ENCODE measurements around the gene TMEM115. TPM values are rescaled to one million over a fixed set of nuclear protein-coding genes. Genes with fewer than 3 reads are reported as not detected.

The TMEM115 gene
- 10 to 100 TPM; 17.5 to 19.2 TPM for total RNA-seq

GRCh38 chr3:50358911-50359759, at the start of gene TMEM115:
Gene TMEM115 (minus strand): TSS chr3:50359521. CDS start chr3:50359063, 458 bp downstream.
- POLR2A ChIA-PET, result no interaction called here

GRCh38 chr3:50408443-50408944, 49.2 kb upstream of the TMEM115 start:
- no peaks in the 10 kb centered on the region for H3K27me3 Mint-ChIP-seq
- H3K4me3 Mint-ChIP-seq, result no peak overlapping the region
- no peak for DNase-seq
- H3K9me3 Mint-ChIP-seq, result no peaks in the 10 kb centered on the region
- CTCF ChIA-PET, result no interaction called here
- POLR2A ChIA-PET, result no interaction called here
- H3K27ac Mint-ChIP-seq, result no peak overlapping the region
- no peaks in the 10 kb centered on the region for H3K4me1 Mint-ChIP-seq
- H3K36me3 Mint-ChIP-seq (ENCODE audit: low read depth), result no peaks in the 10 kb centered on the region

More at GRCh38 chr3:50358911-50359759, at the start of gene TMEM115:
- CTCF ChIA-PET, result interaction anchor here (1.2 kb wide), 1 partner anchor 8 kb away, joined by 3 read pairs; no protein-coding TSS in a partner anchor
- H3K4me1 Mint-ChIP-seq, result peaks cover 41% of the 10 kb centered on the region
- peak within 1 kb of the TSS; percentile 96 for H3K27ac Mint-ChIP-seq
- peak; percentile 98 for DNase-seq
- H3K27me3 Mint-ChIP-seq, result no peaks in the 10 kb centered on the region
- H3K9me3 Mint-ChIP-seq, result no peaks in the 10 kb centered on the region
- H3K4me3 Mint-ChIP-seq, result peak within 1 kb of the TSS; percentile 99
- peaks cover 23% of the 10 kb centered on the region for H3K36me3 Mint-ChIP-seq (ENCODE audit: low read depth)

GRCh38 chr3:50406487-50406886, 47.2 kb upstream of the TMEM115 start:
- no peak overlapping the region for H3K27ac Mint-ChIP-seq
- ChIA-PET CTCF (no interaction called here), POLR2A (no interaction called here)
- no peaks in the 10 kb centered on the region for H3K9me3 Mint-ChIP-seq
- DNase-seq, result no peak
- no peaks in the 10 kb centered on the region for H3K27me3 Mint-ChIP-seq
- H3K4me3 Mint-ChIP-seq, result no peak overlapping the region
- H3K36me3 Mint-ChIP-seq (ENCODE audit: low read depth), result no peaks in the 10 kb centered on the region
- no peaks in the 10 kb centered on the region for H3K4me1 Mint-ChIP-seq

GRCh38 chr3:50405249-50405648, 45.9 kb upstream of the TMEM115 start:
- CTCF ChIA-PET, result no interaction called here
- peak; percentile 67 for DNase-seq

GRCh38 chr3:50401978-50402595, 42.8 kb upstream of the TMEM115 start:
- ChIA-PET POLR2A (no interaction called here), CTCF (no interaction called here)
- H3K27me3 Mint-ChIP-seq, result no peaks in the 10 kb centered on the region
- H3K4me1 Mint-ChIP-seq, result peaks cover 4% of the 10 kb centered on the region
- no peak overlapping the region for H3K27ac Mint-ChIP-seq
- no peaks in the 10 kb centered on the region for H3K36me3 Mint-ChIP-seq (ENCODE audit: low read depth)
- H3K9me3 Mint-ChIP-seq, result no peaks in the 10 kb centered on the region
- no peak for DNase-seq
- H3K4me3 Mint-ChIP-seq, result no peak overlapping the region

More at GRCh38 chr3:50405249-50405648, 45.9 kb upstream of the TMEM115 start:
- Mint-ChIP-seq H3K27ac (no peak overlapping the region), H3K4me1 (no peaks in the 10 kb centered on the region), H3K4me3 (no peak overlapping the region), H3K36me3 (ENCODE audit: low read depth) (no peaks in the 10 kb centered on the region), H3K9me3 (no peaks in the 10 kb centered on the region), H3K27me3 (no peaks in the 10 kb centered on the region)
- POLR2A ChIA-PET, result no interaction called here

GRCh38 chr3:50396502-50396901, 37.2 kb upstream of the TMEM115 start:
- H3K9me3 Mint-ChIP-seq, result no peaks in the 10 kb centered on the region
- H3K4me1 Mint-ChIP-seq, result peaks cover 7% of the 10 kb centered on the region
- H3K4me3 Mint-ChIP-seq, result no peak overlapping the region
- POLR2A ChIA-PET, result no interaction called here
- no peaks in the 10 kb centered on the region for H3K27me3 Mint-ChIP-seq
- CTCF ChIA-PET, result no interaction called here
- no peak overlapping the region for H3K27ac Mint-ChIP-seq
- no peak for DNase-seq
- H3K36me3 Mint-ChIP-seq (ENCODE audit: low read depth), result no peaks in the 10 kb centered on the region

GRCh38 chr3:50395070-50395860, 35.9 kb upstream of the TMEM115 start:
- no peaks in the 10 kb centered on the region for H3K27me3 Mint-ChIP-seq
- ChIA-PET POLR2A (no interaction called here), CTCF (no interaction called here)
- H3K9me3 Mint-ChIP-seq, result no peaks in the 10 kb centered on the region
- no peak overlapping the region for H3K27ac Mint-ChIP-seq
- H3K4me3 Mint-ChIP-seq, result no peak overlapping the region
- no peaks in the 10 kb centered on the region for H3K36me3 Mint-ChIP-seq (ENCODE audit: low read depth)
- peaks cover 7% of the 10 kb centered on the region for H3K4me1 Mint-ChIP-seq
- DNase-seq, result no peak

GRCh38 chr3:50393061-50393460, 33.7 kb upstream of the TMEM115 start:
- Mint-ChIP-seq H3K9me3 (no peaks in the 10 kb centered on the region), H3K27me3 (no peaks in the 10 kb centered on the region), H3K27ac (no peak overlapping the region), H3K36me3 (ENCODE audit: low read depth) (no peaks in the 10 kb centered on the region), H3K4me1 (peaks cover 4% of the 10 kb centered on the region), H3K4me3 (no peak overlapping the region)
- ChIA-PET CTCF (no interaction called here), POLR2A (no interaction called here)
- DNase-seq, result no peak

GRCh38 chr3:50392101-50392715, 32.9 kb upstream of the TMEM115 start:
- H3K4me1 Mint-ChIP-seq, result peaks cover 4% of the 10 kb centered on the region
- no peak overlapping the region for H3K4me3 Mint-ChIP-seq
- POLR2A ChIA-PET, result no interaction called here
- no peaks in the 10 kb centered on the region for H3K9me3 Mint-ChIP-seq
- DNase-seq, result no peak
- no peak overlapping the region for H3K27ac Mint-ChIP-seq
- CTCF ChIA-PET, result interaction anchor here (0.9 kb wide), 1 partner anchor 286 kb away, joined by 3 read pairs; no protein-coding TSS in a partner anchor
- no peaks in the 10 kb centered on the region for H3K27me3 Mint-ChIP-seq
- H3K36me3 Mint-ChIP-seq (ENCODE audit: low read depth), result no peaks in the 10 kb centered on the region

GRCh38 chr3:50390508-50391224, 31.3 kb upstream of the TMEM115 start:
- no peaks in the 10 kb centered on the region for H3K36me3 Mint-ChIP-seq (ENCODE audit: low read depth)
- POLR2A ChIA-PET, result no interaction called here
- DNase-seq, result no peak

GRCh38 chr3:50389414-50389767, 30.1 kb upstream of the TMEM115 start:
- no peak overlapping the region for H3K4me3 Mint-ChIP-seq
- no peak for DNase-seq
- POLR2A ChIA-PET, result no interaction called here
- no peak overlapping the region for H3K27ac Mint-ChIP-seq
- CTCF ChIA-PET, result no interaction called here
- no peaks in the 10 kb centered on the region for H3K9me3 Mint-ChIP-seq
- no peaks in the 10 kb centered on the region for H3K36me3 Mint-ChIP-seq (ENCODE audit: low read depth)
- no peaks in the 10 kb centered on the region for H3K27me3 Mint-ChIP-seq
- H3K4me1 Mint-ChIP-seq, result peaks cover 4% of the 10 kb centered on the region

More at GRCh38 chr3:50390508-50391224, 31.3 kb upstream of the TMEM115 start:
- H3K4me1 Mint-ChIP-seq, result peaks cover 4% of the 10 kb centered on the region
- H3K27ac Mint-ChIP-seq, result no peak overlapping the region
- CTCF ChIA-PET, result interaction anchor here (0.8 to 1.5 kb wide), 4 partner anchors 13 to 176 kb away, joined by 3 to 5 read pairs (median 4); partner anchors contain the start of gene C3orf18
- no peaks in the 10 kb centered on the region for H3K27me3 Mint-ChIP-seq
- H3K9me3 Mint-ChIP-seq, result no peaks in the 10 kb centered on the region
- H3K4me3 Mint-ChIP-seq, result no peak overlapping the region

- POLR2A ChIA-PET, result no interaction called here
- DNase-seq, result no peak
- Mint-ChIP-seq H3K4me1 (peaks cover 4% of the 10 kb centered on the region), H3K27ac (no peak overlapping the region), H3K36me3 (ENCODE audit: low read depth) (no peaks in the 10 kb centered on the region), H3K9me3 (no peaks in the 10 kb centered on the region), H3K27me3 (no peaks in the 10 kb centered on the region), H3K4me3 (no peak overlapping the region)
- CTCF ChIA-PET, result no interaction called here
These were observed 29.5 kb upstream of the TMEM115 start for GRCh38 chr3:50388720-50389413.
